Gastrocnemius medialis (tissue), 4 donors: Measurements from ENCODE around the gene ANXA11.
"Not testable (repeated sequence)": the region's sequence is repeated elsewhere in the genome, so short reads cannot be mapped to it uniquely, and the experiment has no call there.

Experiments used
- POLR2A ChIP-seq, 2 donors: fragments of 450-650 bp; IDR thresholded peaks; one replicate each; pipeline ENCODE4 v1.6.1; 2017; ENCODE audit warnings: antibody characterized with exemption in 2 of 2, mild to moderate bottlenecking in 2 of 2, moderate library complexity in 2 of 2
- TF ChIP-seq, protein P1 (sequence below), 5 experiments: fragments of 450-650 bp in 3 of 5; fragments of 200-600 bp in 2 of 5; sonication (generic) in 2 of 5; IDR thresholded peaks in 4 of 5; conservative IDR thresholded peaks in 1 of 5; 1 replicate in 4 of 5; 2 replicates in 1 of 5; pipeline ENCODE4 v1.5.1; 2016 to 2019; ENCODE audit warnings: antibody characterized with exemption in 5 of 5, mild to moderate bottlenecking in 3 of 5, moderate library complexity in 3 of 5

- TF ChIP-seq, protein P1, sequence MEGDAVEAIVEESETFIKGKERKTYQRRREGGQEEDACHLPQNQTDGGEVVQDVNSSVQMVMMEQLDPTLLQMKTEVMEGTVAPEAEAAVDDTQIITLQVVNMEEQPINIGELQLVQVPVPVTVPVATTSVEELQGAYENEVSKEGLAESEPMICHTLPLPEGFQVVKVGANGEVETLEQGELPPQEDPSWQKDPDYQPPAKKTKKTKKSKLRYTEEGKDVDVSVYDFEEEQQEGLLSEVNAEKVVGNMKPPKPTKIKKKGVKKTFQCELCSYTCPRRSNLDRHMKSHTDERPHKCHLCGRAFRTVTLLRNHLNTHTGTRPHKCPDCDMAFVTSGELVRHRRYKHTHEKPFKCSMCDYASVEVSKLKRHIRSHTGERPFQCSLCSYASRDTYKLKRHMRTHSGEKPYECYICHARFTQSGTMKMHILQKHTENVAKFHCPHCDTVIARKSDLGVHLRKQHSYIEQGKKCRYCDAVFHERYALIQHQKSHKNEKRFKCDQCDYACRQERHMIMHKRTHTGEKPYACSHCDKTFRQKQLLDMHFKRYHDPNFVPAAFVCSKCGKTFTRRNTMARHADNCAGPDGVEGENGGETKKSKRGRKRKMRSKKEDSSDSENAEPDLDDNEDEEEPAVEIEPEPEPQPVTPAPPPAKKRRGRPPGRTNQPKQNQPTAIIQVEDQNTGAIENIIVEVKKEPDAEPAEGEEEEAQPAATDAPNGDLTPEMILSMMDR (IDR thresholded peaks at IDR 0.05 in 4 of 5, conservative IDR thresholded peaks at IDR 0.05 in 1 of 5): not testable (repeated sequence)
- TF ChIP-seq POLR2A (IDR thresholded peaks at IDR 0.05): not testable (repeated sequence)
Observed at GRCh38 chr10:80250399-80250798, 45.1 kb upstream of the ANXA11 start.
